RWPE2 (cell line): ENCODE measurements around the gene IRX3.

ENCODE experiments used
- ATAC-seq: fragments of 200-7000 bp; cut with Tn5 transposase; 3 replicates; pipeline ENCODE4 v1.9.1; 2021; ENCODE audit warnings: low read depth
- DNase-seq: peaks from one replicate; pipeline ENCODE4 v3.0.0-alpha.2; 2020; ENCODE audit warnings: low spot score
- H3K27ac ChIP-seq: fragments of 450-650 bp; 2 replicates; pipeline ENCODE4 v1.5.1; 2017; ENCODE audit warnings: mild to moderate bottlenecking; ENCODE audit not compliant: poor library complexity, severe bottlenecking
- H3K27me3 ChIP-seq: fragments of 250-450 bp; sonication (Bioruptor Pico); 2 replicates; pipeline ENCODE4 v1.5.1; 2021; ENCODE audit warnings: mild to moderate bottlenecking, moderate library complexity; ENCODE audit not compliant: insufficient read depth, poor library complexity, severe bottlenecking
- H3K36me3 ChIP-seq: fragments of 250-450 bp; sonication (Bioruptor Pico); 2 replicates; pipeline ENCODE4 v1.5.1; 2020; ENCODE audit warnings: low read depth, mild to moderate bottlenecking, moderate library complexity
- H3K4me1 ChIP-seq: fragments of 250-450 bp; sonication (Bioruptor Pico); 2 replicates; pipeline ENCODE4 v1.5.1; 2021; ENCODE audit warnings: mild to moderate bottlenecking, moderate library complexity; ENCODE audit not compliant: insufficient read depth, poor library complexity, severe bottlenecking
- H3K4me3 ChIP-seq: fragments of 250-450 bp; sonication (Bioruptor Pico); 2 replicates; pipeline ENCODE4 v1.5.1; 2021; ENCODE audit warnings: mild to moderate bottlenecking, moderate library complexity; ENCODE audit not compliant: severe bottlenecking
- H3K9me3 ChIP-seq: fragments of 250-450 bp; sonication (Bioruptor Pico); 2 replicates; pipeline ENCODE4 v1.5.1; 2021; ENCODE audit warnings: mild to moderate bottlenecking, moderate library complexity; ENCODE audit not compliant: severe bottlenecking
- CTCF ChIP-seq: fragments of 450-650 bp; IDR thresholded peaks from one replicate; pipeline ENCODE4 v1.5.1; 2017; ENCODE audit warnings: mild to moderate bottlenecking, moderate library complexity; ENCODE audit not compliant: poor library complexity, severe bottlenecking

Gene IRX3

GRCh38 chr16:54327609-54328008 is 41.0 kb upstream of the IRX3 start:
- ATAC-seq (no peak), DNase-seq (no peak)
- no peak for TF ChIP-seq CTCF
- no peak overlapping the region for H3K27ac ChIP-seq
- H3K4me1 ChIP-seq, result no peaks in the 10 kb centered on the region
- no peaks in the 10 kb centered on the region for H3K27me3 ChIP-seq
- H3K36me3 ChIP-seq, result no peaks in the 10 kb centered on the region
- no peak overlapping the region for H3K4me3 ChIP-seq
- no peaks in the 10 kb centered on the region for H3K9me3 ChIP-seq

- Histone ChIP-seq H3K4me1 (no peaks in the 10 kb centered on the region), H3K36me3 (no peaks in the 10 kb centered on the region), H3K27ac (no peak overlapping the region), H3K9me3 (no peaks in the 10 kb centered on the region), H3K4me3 (no peak overlapping the region), H3K27me3 (no peaks in the 10 kb centered on the region)
- ATAC-seq (no peak), DNase-seq (no peak)
- no peak for TF ChIP-seq CTCF
Measured at GRCh38 chr16:54326266-54326662, 39.7 kb upstream of the IRX3 start.

- Histone ChIP-seq H3K4me3 (no peak overlapping the region), H3K9me3 (no peaks in the 10 kb centered on the region), H3K4me1 (no peaks in the 10 kb centered on the region), H3K27me3 (no peaks in the 10 kb centered on the region), H3K36me3 (no peaks in the 10 kb centered on the region), H3K27ac (no peak overlapping the region)
- TF ChIP-seq CTCF, result no peak
- ATAC-seq, result no peak
- no peak for DNase-seq
Measured at GRCh38 chr16:54325616-54326265, 39.2 kb upstream of the IRX3 start.

- Histone ChIP-seq H3K36me3 (no peaks in the 10 kb centered on the region), H3K9me3 (no peaks in the 10 kb centered on the region), H3K4me1 (no peaks in the 10 kb centered on the region), H3K27ac (no peak overlapping the region), H3K4me3 (no peak overlapping the region), H3K27me3 (no peaks in the 10 kb centered on the region)
- ATAC-seq (no peak), DNase-seq (no peak)
- no peak for TF ChIP-seq CTCF
Measured at GRCh38 chr16:54324716-54325115, 38.1 kb upstream of the IRX3 start.

- no peak for ATAC-seq
- Histone ChIP-seq H3K27ac (no peak overlapping the region), H3K36me3 (no peaks in the 10 kb centered on the region), H3K9me3 (no peaks in the 10 kb centered on the region), H3K27me3 (no peaks in the 10 kb centered on the region), H3K4me1 (no peaks in the 10 kb centered on the region), H3K4me3 (no peak overlapping the region)
- no peak for DNase-seq
- TF ChIP-seq CTCF, result no peak
Measured at GRCh38 chr16:54320697-54321340, 34.2 kb upstream of the IRX3 start.
